HEK293 (cell line): ENCODE data around the gene TMEM125.

Experiments
- CTCF ChIA-PET: fragments of 350-600 bp; formaldehyde crosslinking; extraction: SDS; loops from one replicate; lab custom pipeline; 2021; ENCODE audit warnings: antibody characterized with exemption; lab: Yijun Ruan, JAX
- POLR2A ChIA-PET: fragments of 300-600 bp; formaldehyde crosslinking; extraction: SDS; loops from one replicate; lab custom pipeline; 2020; ENCODE audit warnings: antibody characterized with exemption, inconsistent platforms; lab: Yijun Ruan, JAX
- H3K27ac ChIP-seq: fragments of 200-500 bp; sonication (Bioruptor generic); 2 replicates; pipeline ENCODE4 v1.5.1; 2014; ENCODE audit warnings: low read depth, low read length, control low read depth, inconsistent platforms; ENCODE audit errors: extremely low read depth
- H3K36me3 ChIP-seq, 2 experiments: fragments of 200-500 bp in 1 of 2; sonication (Bioruptor generic) in 1 of 2; 1 replicate in 1 of 2; 2 replicates in 1 of 2; pipeline ENCODE4 v1.5.1; 2014 to 2017; ENCODE audit warnings: inconsistent platforms in 2 of 2, low read length in 2 of 2; ENCODE audit not compliant: control insufficient read depth in 2 of 2, insufficient read depth in 1 of 2
- H3K4me1 ChIP-seq: fragments of 200-500 bp; sonication (Bioruptor generic); 2 replicates; pipeline ENCODE4 v1.5.1; 2014; ENCODE audit warnings: mild to moderate bottlenecking, low read length, inconsistent platforms; ENCODE audit not compliant: control insufficient read depth, insufficient read depth
- H3K4me3 ChIP-seq: 2 replicates; pipeline ENCODE4 v1.5.1; 2011; ENCODE audit warnings: low read depth, mild to moderate bottlenecking, control low read depth, low read length, moderate library complexity
- H3K9me3 ChIP-seq: fragments of 200-500 bp; sonication (Bioruptor generic); 2 replicates; pipeline ENCODE4 v1.5.1; 2014; ENCODE audit warnings: low read depth, low read length, inconsistent platforms; ENCODE audit not compliant: control insufficient read depth, insufficient read depth
- EGR2 ChIP-seq: fragments of 450-650 bp; formaldehyde crosslinking; IDR thresholded peaks from 2 replicates; pipeline ENCODE4 v1.5.1; 2016; ENCODE audit warnings: low read depth, missing biosample characterization, missing genetic modification characterization
- GLIS2 ChIP-seq: fragments of 450-650 bp; formaldehyde crosslinking; IDR thresholded peaks from 2 replicates; pipeline ENCODE4 v1.5.1; 2016; ENCODE audit warnings: missing biosample characterization, missing genetic modification characterization
- KLF1 ChIP-seq: fragments of 450-650 bp; formaldehyde crosslinking; IDR thresholded peaks from 2 replicates; pipeline ENCODE4 v1.5.1; 2016; ENCODE audit warnings: missing biosample characterization, missing genetic modification characterization
- KLF17 ChIP-seq: fragments of 450-650 bp; formaldehyde crosslinking; IDR thresholded peaks from 2 replicates; pipeline ENCODE4 v1.5.1; 2016; ENCODE audit warnings: missing biosample characterization, missing genetic modification characterization
- MYNN ChIP-seq: fragments of 450-650 bp; formaldehyde crosslinking; IDR thresholded peaks from 2 replicates; pipeline ENCODE4 v1.5.1; 2016; ENCODE audit warnings: missing biosample characterization, missing genetic modification characterization, borderline replicate concordance
- MZF1 ChIP-seq: fragments of 450-650 bp; formaldehyde crosslinking; IDR thresholded peaks from 2 replicates; pipeline ENCODE4 v1.5.1; 2017; ENCODE audit warnings: missing biosample characterization, missing genetic modification characterization, borderline replicate concordance
- OVOL3 ChIP-seq: fragments of 450-650 bp; formaldehyde crosslinking; IDR thresholded peaks from 2 replicates; pipeline ENCODE4 v1.5.1; 2016; ENCODE audit warnings: missing biosample characterization, missing genetic modification characterization
- RBAK ChIP-seq: fragments of 450-650 bp; formaldehyde crosslinking; IDR thresholded peaks from 2 replicates; pipeline ENCODE4 v1.5.1; 2016; ENCODE audit warnings: missing biosample characterization, missing genetic modification characterization
- SP7 ChIP-seq: fragments of 450-650 bp; formaldehyde crosslinking; IDR thresholded peaks from 2 replicates; pipeline ENCODE4 v1.5.1; 2016; ENCODE audit warnings: missing biosample characterization, missing genetic modification characterization
- WT1 ChIP-seq: fragments of 450-650 bp; formaldehyde crosslinking; IDR thresholded peaks from 2 replicates; pipeline ENCODE4 v1.5.1; 2016; ENCODE audit warnings: missing biosample characterization, missing genetic modification characterization
- ZBTB20 ChIP-seq: fragments of 450-650 bp; formaldehyde crosslinking; IDR thresholded peaks from 2 replicates; pipeline ENCODE4 v1.5.1; 2016; ENCODE audit warnings: missing biosample characterization, missing genetic modification characterization
- ZEB2 ChIP-seq: fragments of 450-650 bp; formaldehyde crosslinking; IDR thresholded peaks from 2 replicates; pipeline ENCODE4 v1.5.1; 2016; ENCODE audit warnings: missing biosample characterization, missing genetic modification characterization
- ZFHX2 ChIP-seq: fragments of 450-650 bp; formaldehyde crosslinking; conservative IDR thresholded peaks from 2 replicates; pipeline ENCODE4 v1.5.1; 2016; ENCODE audit warnings: missing biosample characterization, missing genetic modification characterization
- ZNF121 ChIP-seq: fragments of 450-650 bp; formaldehyde crosslinking; IDR thresholded peaks from 2 replicates; pipeline ENCODE4 v1.5.1; 2016; ENCODE audit warnings: missing biosample characterization, missing genetic modification characterization
- ZNF266 ChIP-seq: fragments of 450-650 bp; formaldehyde crosslinking; IDR thresholded peaks from 2 replicates; pipeline ENCODE4 v1.5.1; 2016; ENCODE audit warnings: missing biosample characterization, missing genetic modification characterization, low read depth
- ZNF280D ChIP-seq: fragments of 450-650 bp; formaldehyde crosslinking; IDR thresholded peaks from 2 replicates; pipeline ENCODE4 v1.5.1; 2016; ENCODE audit warnings: missing biosample characterization, missing genetic modification characterization
- ZNF350 ChIP-seq: fragments of 450-650 bp; formaldehyde crosslinking; IDR thresholded peaks from 2 replicates; pipeline ENCODE4 v1.5.0; 2017; ENCODE audit warnings: missing biosample characterization, mild to moderate bottlenecking, missing genetic modification characterization
- ZNF514 ChIP-seq: fragments of 450-650 bp; formaldehyde crosslinking; IDR thresholded peaks from 2 replicates; pipeline ENCODE4 v1.5.1; 2016; ENCODE audit warnings: missing biosample characterization, missing genetic modification characterization
- ZNF561 ChIP-seq: fragments of 450-650 bp; IDR thresholded peaks from 2 replicates; pipeline ENCODE4 v1.5.1; 2018; ENCODE audit warnings: missing biosample characterization, missing genetic modification characterization, borderline replicate concordance
- ZNF580 ChIP-seq: fragments of 450-650 bp; formaldehyde crosslinking; IDR thresholded peaks from 2 replicates; pipeline ENCODE4 v1.5.1; 2016; ENCODE audit warnings: missing biosample characterization, missing genetic modification characterization
- ZNF585B ChIP-seq: fragments of 450-650 bp; formaldehyde crosslinking; IDR thresholded peaks from 2 replicates; pipeline ENCODE4 v1.5.1; 2016; ENCODE audit warnings: missing biosample characterization, missing genetic modification characterization
- ZNF660 ChIP-seq: fragments of 450-650 bp; IDR thresholded peaks from 2 replicates; pipeline ENCODE4 v1.5.1; 2018; ENCODE audit warnings: missing biosample characterization, mild to moderate bottlenecking, missing genetic modification characterization
- ZNF76 ChIP-seq: fragments of 450-650 bp; formaldehyde crosslinking; IDR thresholded peaks from 2 replicates; pipeline ENCODE4; 2016; ENCODE audit warnings: low read depth, missing biosample characterization, missing genetic modification characterization, borderline replicate concordance
- ZNF776 ChIP-seq: fragments of 450-650 bp; formaldehyde crosslinking; IDR thresholded peaks from 2 replicates; pipeline ENCODE4 v1.5.0; 2017; ENCODE audit warnings: missing biosample characterization, missing genetic modification characterization, borderline replicate concordance

TMEM125 gene

GRCh38 chr1:43302201-43302600 is 32.4 kb downstream of the TMEM125 start:
- CTCF ChIA-PET = no interaction called here
- no peaks in the 10 kb centered on the region for H3K9me3 ChIP-seq
- no peak overlapping the region for H3K27ac ChIP-seq
- POLR2A ChIA-PET = no interaction called here
- TF ChIP-seq ZBTB20 (tag by site-specific recombination) = no peak
- TF ChIP-seq ZNF660 = no peak
- no peak for TF ChIP-seq ZNF776
- no peak for TF ChIP-seq ZNF76 (tag by site-specific recombination)
- no peak for TF ChIP-seq SP7 (tag by site-specific recombination)
- no peak for TF ChIP-seq ZNF280D (tag by site-specific recombination)
- TF ChIP-seq KLF1 (tag by site-specific recombination) = no peak
- TF ChIP-seq MZF1 (tag by site-specific recombination) = no peak
- TF ChIP-seq ZNF561 = no peak
- H3K4me1 ChIP-seq = no peaks in the 10 kb centered on the region
- H3K36me3 ChIP-seq = no peaks in the 10 kb centered on the region
- no peak overlapping the region for H3K4me3 ChIP-seq

GRCh38 chr1:43302721-43303470 is 33.1 kb downstream of the TMEM125 start:
- no peaks in the 10 kb centered on the region for H3K9me3 ChIP-seq
- no peaks in the 10 kb centered on the region for H3K4me1 ChIP-seq
- CTCF ChIA-PET = interaction anchor here (0.6 to 1.0 kb wide), 3 partner anchors 9 to 65 kb away, joined by 3 to 4 read pairs (median 3); no protein-coding TSS in a partner anchor
- H3K36me3 ChIP-seq = no peaks in the 10 kb centered on the region
- POLR2A ChIA-PET = interaction anchor here (1.0 kb wide), 1 partner anchor 55 kb away, joined by 3 read pairs; no protein-coding TSS in a partner anchor
- TF ChIP-seq GLIS2 (tag by site-specific recombination) (no peak), EGR2 (peak; percentile 90), ZNF350 (no peak), RBAK (no peak), WT1 (tag by site-specific recombination) (peak; percentile 66; the same call in 1 of the 2 replicates), ZFHX2 (tag by site-specific recombination) (peak; percentile 93), KLF17 (peak; percentile 54; the same call in 1 of the 2 replicates)
- no peak overlapping the region for H3K27ac ChIP-seq
- H3K4me3 ChIP-seq = no peak overlapping the region

- ChIA-PET POLR2A (interaction anchor here (1.0 kb wide), 1 partner anchor 55 kb away, joined by 3 read pairs; no protein-coding TSS in a partner anchor), CTCF (interaction anchor here (0.6 to 1.0 kb wide), 5 partner anchors 10 to 117 kb away, joined by 3 to 4 read pairs (median 3); no protein-coding TSS in a partner anchor)
- TF ChIP-seq MYNN (tag by site-specific recombination) (no peak), ZNF580 (no peak), ZNF585B (tag by site-specific recombination) (peak; percentile 63), OVOL3 (no peak), ZNF266 (tag by site-specific recombination) (no peak), ZEB2 (tag by site-specific recombination) (no peak), GLIS2 (tag by site-specific recombination) (no peak), ZNF121 (tag by site-specific recombination) (peak; percentile 95), ZNF514 (tag by site-specific recombination) (no peak)
Measured at GRCh38 chr1:43303471-43304313, 33.9 kb downstream of the TMEM125 start.

More at GRCh38 chr1:43303471-43304313, 33.9 kb downstream of the TMEM125 start:
- Histone ChIP-seq H3K4me3 (no peak overlapping the region), H3K36me3 (no peaks in the 10 kb centered on the region), H3K9me3 (no peaks in the 10 kb centered on the region), H3K4me1 (no peaks in the 10 kb centered on the region), H3K27ac (no peak overlapping the region)
